Activated T-cell treated with anti-CD3 and anti-CD28 coated beads for 1 hour (primary cell): ENCODE data around the gene ARR3.
"Not testable (repeated sequence)": the region's sequence is repeated elsewhere in the genome, so short reads cannot be mapped to it uniquely, and the experiment has no call there.

Experiments
- DNase-seq: peaks from one replicate; pipeline ENCODE4 v3.0.0-alpha.2; 2020; ENCODE audit warnings: low read depth

The ARR3 gene

GRCh38 chrX:70280573-70280972 lies 12.4 kb downstream of the ARR3 start:
- DNase-seq = no peak

- DNase-seq = no peak
Observed at GRCh38 chrX:70281951-70282350, 13.8 kb downstream of the ARR3 start, which contains the start of gene RAB41. Gene RAB41 (plus strand): TSS chrX:70282172. CDS start chrX:70282218, 46 bp downstream.

- no peak for DNase-seq
Observed at GRCh38 chrX:70289168-70289792, 21.1 kb downstream of the ARR3 start.

- peak; percentile 53 for DNase-seq
Observed at GRCh38 chrX:70289793-70290770, 21.9 kb downstream of the ARR3 start, which contains the start of the genes KIF4A and PDZD11. Gene KIF4A (plus strand): TSS chrX:70290104. CDS start chrX:70290459, 355 bp downstream. Gene PDZD11 (minus strand): TSS chrX:70289927. CDS start chrX:70289341, 586 bp downstream.

GRCh38 chrX:70292788-70293187 lies 24.7 kb downstream of the ARR3 start:
- DNase-seq = no peak

- DNase-seq = no peak
Observed at GRCh38 chrX:70293621-70294020, 25.5 kb downstream of the ARR3 start.

- no peak for DNase-seq
Observed at GRCh38 chrX:70301716-70302115, 33.6 kb downstream of the ARR3 start.

GRCh38 chrX:70313503-70313902 lies 45.4 kb downstream of the ARR3 start:
- no peak for DNase-seq

GRCh38 chrX:70322784-70323183 lies 54.6 kb downstream of the ARR3 start:
- no peak for DNase-seq

GRCh38 chrX:70323628-70324027 lies 55.5 kb downstream of the ARR3 start:
- DNase-seq = not testable (repeated sequence)

GRCh38 chrX:70324326-70324725 lies 56.2 kb downstream of the ARR3 start:
- no peak for DNase-seq

- no peak for DNase-seq
Observed at GRCh38 chrX:70331161-70331560, 63.0 kb downstream of the ARR3 start.
